SK-N-SH treated with all-trans-retinoic acid at 6 μM for 48 hours (cell line): ENCODE data around the gene SCAMP1.

Experiments
- ARNTL ChIP-seq: fragments of 450-650 bp; formaldehyde crosslinking; IDR thresholded peaks from 2 replicates; pipeline ENCODE4 v1.5.0; 2020; ENCODE audit warnings: low read depth, mild to moderate bottlenecking, moderate library complexity, borderline replicate concordance
- CSDC2 ChIP-seq: fragments of 250-450 bp; sonication (Bioruptor Pico); IDR thresholded peaks from 2 replicates; pipeline ENCODE4 v1.5.0; 2020; ENCODE audit warnings: mild to moderate bottlenecking, moderate library complexity
- ISL1 ChIP-seq: fragments of 250-450 bp; sonication (Bioruptor Pico); IDR thresholded peaks from 2 replicates; pipeline ENCODE4 v2.1.2; 2022; ENCODE audit warnings: mild to moderate bottlenecking, moderate library complexity
- PATZ1 ChIP-seq: fragments of 250-450 bp; sonication (Bioruptor Pico); IDR thresholded peaks from 2 replicates; pipeline ENCODE4 v1.8.0; 2020; ENCODE audit warnings: mild to moderate bottlenecking, moderate library complexity, borderline replicate concordance
- POU6F1 ChIP-seq: fragments of 250-450 bp; sonication (Bioruptor Pico); IDR thresholded peaks from 2 replicates; pipeline ENCODE4 v1.8.0; 2021; ENCODE audit warnings: low read depth, mild to moderate bottlenecking, moderate library complexity, borderline replicate concordance
- TOX ChIP-seq: fragments of 250-450 bp; sonication (Bioruptor Pico); IDR thresholded peaks from 2 replicates; pipeline ENCODE4 v1.8.0; 2021; ENCODE audit warnings: mild to moderate bottlenecking, moderate library complexity, borderline replicate concordance
- ZC3H10 ChIP-seq: fragments of 250-450 bp; sonication (Bioruptor Pico); IDR thresholded peaks from 2 replicates; pipeline ENCODE4 v1.5.1; 2021; ENCODE audit warnings: mild to moderate bottlenecking, moderate library complexity
- TF ChIP-seq, protein P1 (sequence below): fragments of 250-450 bp; sonication (Bioruptor Pico); IDR thresholded peaks from 2 replicates; pipeline ENCODE4 v1.5.1; 2020; ENCODE audit warnings: low read depth, mild to moderate bottlenecking, moderate library complexity

- TF ChIP-seq, protein P1, sequence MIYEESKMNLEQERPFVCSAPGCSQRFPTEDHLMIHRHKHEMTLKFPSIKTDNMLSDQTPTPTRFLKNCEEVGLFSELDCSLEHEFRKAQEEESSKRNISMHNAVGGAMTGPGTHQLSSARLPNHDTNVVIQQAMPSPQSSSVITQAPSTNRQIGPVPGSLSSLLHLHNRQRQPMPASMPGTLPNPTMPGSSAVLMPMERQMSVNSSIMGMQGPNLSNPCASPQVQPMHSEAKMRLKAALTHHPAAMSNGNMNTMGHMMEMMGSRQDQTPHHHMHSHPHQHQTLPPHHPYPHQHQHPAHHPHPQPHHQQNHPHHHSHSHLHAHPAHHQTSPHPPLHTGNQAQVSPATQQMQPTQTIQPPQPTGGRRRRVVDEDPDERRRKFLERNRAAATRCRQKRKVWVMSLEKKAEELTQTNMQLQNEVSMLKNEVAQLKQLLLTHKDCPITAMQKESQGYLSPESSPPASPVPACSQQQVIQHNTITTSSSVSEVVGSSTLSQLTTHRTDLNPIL = no peak
- TF ChIP-seq TOX = no peak
- no peak for TF ChIP-seq ZC3H10
- no peak for TF ChIP-seq CSDC2 (CRISPR knock-in tag)
- no peak for TF ChIP-seq POU6F1 (CRISPR knock-in tag)
- no peak for TF ChIP-seq ISL1
- TF ChIP-seq PATZ1 (CRISPR knock-in tag) = no peak
- TF ChIP-seq ARNTL (CRISPR knock-in tag) = no peak
These were observed 1.2 kb downstream of the SCAMP1 start for GRCh38 chr5:78361631-78361993.
